Subcutaneous adipose tissue (tissue), 4 donors: ENCODE data around the gene ATP6V0D1. TPM values are rescaled to one million over a fixed set of nuclear protein-coding genes. Genes with fewer than 3 reads are reported as not detected.

Experiments used
- total RNA-seq, 4 donors: library from RNA; depleted of rRNA; stranded (reverse); fragments of >200 nt; gene quantifications; one replicate each; pipeline ENCODE4 v1.1.0, GENCODE V29; 2016
- TF ChIP-seq, protein P1 (sequence below): fragments of 450-650 bp; IDR thresholded peaks from one replicate; pipeline ENCODE4 v1.5.1; 2016; ENCODE audit warnings: low read depth, mild to moderate bottlenecking, control low read depth, antibody characterized with exemption, moderate library complexity

ATP6V0D1 gene
- total RNA-seq, 4 donors from 2014 or later, result 66.4 to 169 (median 82.9) TPM

DNA sequence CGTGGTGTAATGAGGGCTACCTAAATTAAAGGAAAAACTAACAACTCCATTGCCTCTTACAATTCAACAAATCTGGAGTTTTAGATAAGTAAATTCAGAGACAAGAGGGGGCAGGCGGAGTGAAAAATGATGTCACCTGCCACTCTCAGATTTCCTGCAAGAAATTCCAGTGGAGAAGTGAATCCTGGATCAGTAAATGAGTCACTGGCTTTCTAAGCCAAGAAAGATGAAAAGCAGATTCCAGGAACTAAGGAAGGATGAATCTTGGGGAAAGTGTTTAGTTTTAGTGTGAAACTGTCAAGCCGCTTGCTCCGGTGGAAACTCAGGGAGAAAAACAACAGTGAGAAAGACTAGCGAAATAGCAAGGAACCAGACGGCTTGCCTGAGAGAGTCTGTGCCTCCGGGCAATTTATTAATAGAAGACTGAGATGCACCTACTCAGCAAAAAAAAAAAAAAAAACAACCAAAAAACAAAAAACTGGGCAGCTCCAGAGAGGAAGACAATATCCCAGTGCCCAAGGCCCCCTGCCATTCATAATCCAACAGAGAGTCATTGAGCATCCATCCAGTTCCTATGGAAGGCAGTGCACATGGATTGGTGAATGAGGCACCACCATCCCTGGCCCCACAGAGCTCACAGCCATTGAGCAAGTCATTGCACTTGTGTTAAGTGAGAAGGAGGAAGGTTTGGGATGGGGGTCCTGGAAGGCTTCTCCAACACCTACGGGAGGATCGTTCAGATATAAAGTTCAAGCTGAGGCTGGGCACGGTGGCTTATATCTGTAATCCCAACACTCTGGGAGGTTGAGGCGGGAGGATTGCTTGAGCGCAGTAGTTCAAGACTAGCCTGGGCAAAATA, 35.6 kb upstream of the ATP6V0D1 start:
- TF ChIP-seq, protein P1, sequence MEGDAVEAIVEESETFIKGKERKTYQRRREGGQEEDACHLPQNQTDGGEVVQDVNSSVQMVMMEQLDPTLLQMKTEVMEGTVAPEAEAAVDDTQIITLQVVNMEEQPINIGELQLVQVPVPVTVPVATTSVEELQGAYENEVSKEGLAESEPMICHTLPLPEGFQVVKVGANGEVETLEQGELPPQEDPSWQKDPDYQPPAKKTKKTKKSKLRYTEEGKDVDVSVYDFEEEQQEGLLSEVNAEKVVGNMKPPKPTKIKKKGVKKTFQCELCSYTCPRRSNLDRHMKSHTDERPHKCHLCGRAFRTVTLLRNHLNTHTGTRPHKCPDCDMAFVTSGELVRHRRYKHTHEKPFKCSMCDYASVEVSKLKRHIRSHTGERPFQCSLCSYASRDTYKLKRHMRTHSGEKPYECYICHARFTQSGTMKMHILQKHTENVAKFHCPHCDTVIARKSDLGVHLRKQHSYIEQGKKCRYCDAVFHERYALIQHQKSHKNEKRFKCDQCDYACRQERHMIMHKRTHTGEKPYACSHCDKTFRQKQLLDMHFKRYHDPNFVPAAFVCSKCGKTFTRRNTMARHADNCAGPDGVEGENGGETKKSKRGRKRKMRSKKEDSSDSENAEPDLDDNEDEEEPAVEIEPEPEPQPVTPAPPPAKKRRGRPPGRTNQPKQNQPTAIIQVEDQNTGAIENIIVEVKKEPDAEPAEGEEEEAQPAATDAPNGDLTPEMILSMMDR, result no peak

GRCh38 chr16:67514382-67514828, 33.4 kb upstream of the ATP6V0D1 start:
- TF ChIP-seq, protein P1, result no peak

DNA sequence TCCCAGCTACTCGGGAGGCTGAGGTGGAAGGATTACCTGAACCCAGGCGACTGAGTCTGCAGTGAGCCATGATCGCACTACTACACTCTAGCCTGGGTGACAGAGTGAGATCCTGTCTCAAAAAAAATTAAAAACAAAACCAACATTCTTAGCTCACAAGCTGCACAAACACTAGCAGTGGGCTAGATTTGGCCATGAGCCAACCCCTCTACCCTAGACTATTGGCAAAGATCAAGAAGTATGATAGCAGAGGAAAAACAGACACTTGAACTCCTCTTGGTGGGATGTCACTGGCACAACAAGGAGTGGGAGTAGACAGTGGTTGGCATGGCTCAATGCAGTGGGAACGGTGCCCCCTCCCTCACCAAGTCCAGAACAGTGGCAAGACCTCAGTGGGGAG, 28.1 kb upstream of the ATP6V0D1 start:
- TF ChIP-seq, protein P1, result no peak

- TF ChIP-seq, protein P1, result no peak
Measured at GRCh38 chr16:67506468-67506867, 25.5 kb upstream of the ATP6V0D1 start.

DNA sequence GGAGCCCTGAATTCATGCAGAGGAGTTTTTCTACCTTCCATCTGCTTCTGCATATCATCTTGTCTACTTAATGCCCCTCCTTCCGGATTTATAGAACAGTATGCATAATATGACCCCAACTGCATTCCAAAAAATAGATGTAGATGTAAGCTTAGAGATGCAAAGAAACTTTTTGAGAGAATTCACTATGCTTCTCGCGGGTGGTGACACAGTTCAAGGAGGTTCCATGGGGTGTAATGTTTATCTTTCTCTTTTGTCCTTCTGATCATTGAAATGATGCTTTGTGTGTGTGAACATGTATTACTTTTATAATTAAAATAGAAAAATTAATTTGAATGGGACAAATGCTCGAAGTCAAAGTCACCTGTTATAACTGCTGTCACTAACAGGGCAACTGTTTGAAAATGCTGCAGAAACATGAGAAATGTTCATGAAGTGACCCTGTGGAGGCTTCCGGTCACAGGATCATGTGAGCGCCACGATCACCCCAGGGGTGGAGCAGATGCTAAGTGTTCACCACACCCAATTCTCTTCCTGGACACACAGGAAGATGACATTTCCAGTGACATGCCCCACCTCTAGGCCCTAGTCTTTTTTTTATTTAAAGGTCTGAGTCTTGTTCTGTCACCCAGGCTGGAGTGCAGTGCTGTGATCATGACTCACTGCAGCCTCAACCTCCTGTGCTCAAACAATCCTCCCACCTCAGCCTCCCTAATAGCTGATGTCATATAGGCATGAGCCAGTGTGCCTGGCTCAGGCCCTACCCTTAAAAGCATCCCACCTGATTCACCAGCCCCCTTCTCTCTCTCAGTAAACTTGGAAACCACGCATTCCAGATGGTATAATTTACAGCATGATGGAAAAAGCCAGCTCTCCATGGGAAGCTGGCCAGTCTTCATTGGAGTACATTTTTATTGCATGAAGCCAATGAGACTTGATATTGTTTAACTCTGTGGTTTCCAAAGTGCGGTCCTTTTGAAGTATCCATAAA, 23.4 kb upstream of the ATP6V0D1 start:
- TF ChIP-seq, protein P1, result no peak

DNA sequence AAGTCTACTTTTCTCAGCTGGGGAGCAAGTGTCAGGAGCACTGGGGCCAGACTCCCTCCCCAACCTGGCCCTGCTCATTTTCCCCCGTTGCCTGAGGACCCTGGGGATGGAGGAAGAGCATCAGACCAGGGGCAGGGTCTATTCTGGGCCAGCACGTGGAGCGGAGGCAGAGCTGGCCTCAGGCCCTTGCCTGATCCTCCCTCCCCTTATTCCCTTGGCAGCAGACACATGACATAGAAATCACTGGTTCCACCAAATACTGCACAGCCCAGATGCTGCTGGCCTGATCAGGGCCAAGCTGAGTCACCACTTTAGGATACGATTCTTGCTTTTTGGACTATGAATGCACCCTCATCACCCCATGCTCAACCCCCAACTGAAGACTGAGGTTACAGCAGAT, 18.1 kb upstream of the ATP6V0D1 start:
- TF ChIP-seq, protein P1, result no peak
